Glomerular visceral epithelial cell (primary cell): ENCODE results near the gene CCNJ.

Source experiments
- DNase-seq: peaks from one replicate; pipeline ENCODE4 v3.0.0-alpha.2; 2016; ENCODE audit errors: extremely low spot score

The CCNJ gene

DNA sequence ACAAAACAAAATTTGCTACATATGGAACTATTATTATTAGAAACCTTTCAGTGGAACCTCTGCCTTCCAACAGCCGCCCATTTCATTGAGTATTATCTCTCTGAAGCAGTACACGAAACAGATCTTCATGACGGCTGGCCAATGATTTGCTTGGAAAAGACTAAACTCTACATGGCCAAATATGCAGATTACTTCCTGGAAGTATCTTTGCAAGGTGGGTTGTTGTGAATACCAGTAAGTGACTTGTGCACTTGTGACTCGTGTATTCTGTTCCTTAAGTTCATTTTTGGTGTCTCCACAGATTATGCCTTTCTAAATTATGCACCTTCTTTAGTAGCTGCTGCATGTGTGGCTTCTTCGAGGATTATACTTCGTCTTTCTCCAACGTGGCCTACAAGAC, 13.4 kb downstream of the CCNJ start:
- DNase-seq = no peak

DNA sequence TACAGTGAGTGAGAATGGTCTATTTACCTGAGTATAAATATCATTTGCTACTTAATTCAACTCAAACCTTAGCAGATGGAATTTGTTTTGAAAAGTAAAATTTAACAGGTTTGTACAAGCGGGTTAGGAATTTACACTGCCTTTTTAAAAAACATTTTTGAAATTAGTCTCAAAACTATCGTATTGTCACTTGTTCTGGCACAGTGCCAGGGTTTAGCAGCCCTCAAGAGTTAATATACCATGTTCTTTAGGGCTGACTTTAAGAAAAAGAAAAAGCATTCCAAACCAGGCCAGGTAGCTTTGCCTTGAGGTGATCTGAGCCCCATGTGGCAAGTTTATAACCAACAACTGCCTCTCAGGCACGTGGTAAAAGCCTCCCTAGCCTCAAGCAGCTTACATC, 17.8 kb downstream of the CCNJ start:
- no peak for DNase-seq

DNA sequence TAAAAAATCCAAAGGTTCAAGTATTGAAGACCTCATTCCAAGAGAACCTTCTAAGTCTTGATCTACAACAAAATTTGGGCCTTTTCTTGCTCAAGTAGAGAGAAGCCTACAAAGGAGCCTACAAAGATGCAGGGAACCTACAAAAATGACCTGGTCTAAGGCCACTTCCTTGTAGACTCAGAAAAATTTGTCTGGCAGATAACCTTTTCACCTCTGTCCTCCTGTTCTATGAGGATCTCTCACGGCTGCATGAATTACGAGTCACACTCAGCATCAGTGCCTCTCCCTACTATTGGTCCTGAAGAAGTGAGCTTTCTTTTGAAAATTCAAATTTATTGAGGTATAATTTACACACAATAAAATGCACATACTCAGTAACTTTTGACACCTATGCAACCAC, 29.3 kb downstream of the CCNJ start:
- DNase-seq = no peak

DNA sequence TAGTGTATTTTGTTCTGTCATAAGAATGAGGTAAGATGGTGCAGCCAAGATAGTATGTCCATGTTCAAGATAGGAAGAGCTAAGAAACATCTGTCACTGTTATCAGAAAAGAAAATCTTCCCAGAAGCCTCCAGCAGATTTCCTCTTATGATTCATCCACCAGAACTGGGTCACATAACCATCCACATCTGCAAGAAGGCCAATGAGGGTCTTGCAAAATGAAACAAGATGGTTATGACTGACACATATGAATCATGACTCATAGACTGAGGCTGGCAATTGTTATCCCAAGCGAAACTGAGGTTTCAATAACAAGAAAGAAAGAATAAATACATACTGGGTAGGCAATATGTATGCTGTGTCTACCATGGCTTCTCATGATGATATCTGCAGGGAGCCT, 30.3 kb downstream of the CCNJ start:
- peak; percentile 40 for DNase-seq

DNA sequence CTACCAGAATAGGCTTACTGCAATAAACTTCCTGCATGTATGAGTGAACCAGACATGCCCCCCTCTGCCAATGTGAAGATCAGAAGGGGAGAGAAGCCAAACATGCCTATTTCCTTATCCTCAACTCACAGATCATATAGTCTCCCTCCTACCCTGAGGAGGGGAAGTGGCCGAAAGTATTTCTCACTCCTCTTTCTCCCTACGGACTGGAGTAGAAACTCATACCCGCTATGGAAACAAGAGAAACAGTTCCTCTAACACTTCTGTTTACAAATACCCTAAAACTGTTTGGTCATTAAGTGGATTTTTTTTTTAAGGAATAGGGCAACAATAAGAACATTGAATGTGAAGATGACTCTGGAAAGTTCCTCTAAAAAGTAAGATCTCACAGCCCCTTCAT, 31.4 kb downstream of the CCNJ start:
- DNase-seq = no peak

DNA sequence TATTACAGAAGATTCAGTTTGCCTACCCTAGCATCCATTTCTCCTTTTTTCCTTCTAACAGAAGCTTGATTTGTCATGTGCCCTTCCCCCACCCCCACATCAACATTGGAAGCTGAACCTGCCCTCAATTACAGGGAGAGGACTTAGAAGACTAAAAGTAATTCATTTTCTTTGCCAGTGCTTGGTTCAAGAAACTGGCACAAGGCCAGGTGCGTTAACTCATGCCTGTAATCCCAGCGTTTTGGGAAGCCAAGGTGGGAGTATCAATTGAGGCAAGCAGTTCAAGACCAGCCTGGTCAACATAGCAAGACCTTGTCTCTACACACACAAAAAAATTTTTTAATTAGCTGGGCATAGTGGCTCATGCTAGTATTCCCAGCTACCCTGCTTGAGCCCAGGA, 32.6 kb downstream of the CCNJ start:
- no peak for DNase-seq

DNA sequence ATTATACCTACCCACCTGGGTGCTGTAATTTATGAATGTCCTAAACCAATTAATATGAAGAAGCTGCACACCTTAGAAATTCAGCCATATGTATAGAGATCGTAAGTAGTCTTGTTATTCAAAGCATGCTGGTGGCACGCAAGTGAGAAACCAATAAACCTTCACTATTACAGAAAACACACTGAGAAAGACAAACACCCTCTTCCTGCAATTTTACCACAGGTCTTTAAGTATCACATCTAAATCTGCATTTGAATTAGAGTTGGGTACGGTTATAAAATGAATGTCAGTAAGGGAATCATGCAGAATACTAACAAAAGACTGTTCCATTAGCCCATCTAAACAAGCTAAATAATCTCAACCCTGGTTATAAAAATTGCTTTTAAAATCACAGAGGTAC, 33.8 kb downstream of the CCNJ start:
- no peak for DNase-seq

DNA sequence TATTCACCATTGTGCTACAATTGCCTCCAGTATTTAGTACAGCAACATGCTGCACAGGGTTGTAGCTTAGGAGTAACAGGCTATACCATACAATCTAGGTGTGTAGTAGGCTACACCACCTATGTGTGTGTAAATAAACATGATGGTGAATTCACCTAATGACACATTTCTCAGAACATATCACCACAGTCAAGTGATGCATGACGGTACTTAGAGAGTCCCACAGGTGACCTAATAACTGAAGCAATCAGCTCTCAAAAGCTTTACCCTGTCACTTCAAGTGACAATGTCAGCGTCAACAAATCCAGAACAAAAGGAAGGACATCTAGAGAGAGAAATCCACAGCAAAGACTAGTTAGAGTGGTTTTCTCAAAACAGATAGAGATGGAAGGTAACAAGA, 38.8 kb downstream of the CCNJ start:
- no peak for DNase-seq

DNA sequence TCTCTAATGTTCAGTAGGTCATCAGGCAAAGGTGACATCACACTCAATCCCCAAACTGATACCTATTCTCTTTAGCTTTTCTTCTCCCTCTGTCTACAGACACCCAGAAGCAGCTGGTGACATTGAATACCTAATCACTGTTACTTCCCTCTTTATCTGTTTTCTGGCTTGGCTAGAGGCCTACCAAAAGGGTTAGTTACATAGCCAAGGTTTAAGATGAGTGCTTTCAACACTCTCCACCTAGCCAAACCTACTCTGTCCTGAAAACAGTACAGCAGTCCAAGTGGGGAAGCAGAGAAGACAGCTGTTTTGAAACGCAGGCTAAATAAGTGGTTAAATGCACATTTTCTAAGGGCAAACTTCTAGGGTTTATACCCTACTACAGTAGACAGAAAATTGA, 39.4 kb downstream of the CCNJ start:
- no peak for DNase-seq

DNA sequence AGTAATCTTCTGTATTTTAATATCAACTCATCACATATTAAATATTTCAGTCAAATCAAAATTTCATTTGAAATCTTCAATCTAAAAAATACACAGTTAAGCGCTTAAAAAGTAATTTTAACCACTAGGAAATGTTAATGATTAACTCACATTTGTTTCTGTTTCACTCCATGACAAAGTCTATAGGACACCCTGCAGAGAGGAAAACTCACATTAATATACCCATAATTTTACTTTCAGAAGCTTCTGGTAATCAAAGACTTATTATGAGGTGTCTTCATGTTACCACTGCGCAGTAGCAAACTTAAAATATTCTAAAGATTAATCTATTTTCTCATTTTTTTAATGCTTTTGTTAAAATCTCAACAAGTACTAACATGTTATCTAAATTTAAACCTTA, 45.7 kb downstream of the CCNJ start:
- DNase-seq = peak; percentile 9

DNA sequence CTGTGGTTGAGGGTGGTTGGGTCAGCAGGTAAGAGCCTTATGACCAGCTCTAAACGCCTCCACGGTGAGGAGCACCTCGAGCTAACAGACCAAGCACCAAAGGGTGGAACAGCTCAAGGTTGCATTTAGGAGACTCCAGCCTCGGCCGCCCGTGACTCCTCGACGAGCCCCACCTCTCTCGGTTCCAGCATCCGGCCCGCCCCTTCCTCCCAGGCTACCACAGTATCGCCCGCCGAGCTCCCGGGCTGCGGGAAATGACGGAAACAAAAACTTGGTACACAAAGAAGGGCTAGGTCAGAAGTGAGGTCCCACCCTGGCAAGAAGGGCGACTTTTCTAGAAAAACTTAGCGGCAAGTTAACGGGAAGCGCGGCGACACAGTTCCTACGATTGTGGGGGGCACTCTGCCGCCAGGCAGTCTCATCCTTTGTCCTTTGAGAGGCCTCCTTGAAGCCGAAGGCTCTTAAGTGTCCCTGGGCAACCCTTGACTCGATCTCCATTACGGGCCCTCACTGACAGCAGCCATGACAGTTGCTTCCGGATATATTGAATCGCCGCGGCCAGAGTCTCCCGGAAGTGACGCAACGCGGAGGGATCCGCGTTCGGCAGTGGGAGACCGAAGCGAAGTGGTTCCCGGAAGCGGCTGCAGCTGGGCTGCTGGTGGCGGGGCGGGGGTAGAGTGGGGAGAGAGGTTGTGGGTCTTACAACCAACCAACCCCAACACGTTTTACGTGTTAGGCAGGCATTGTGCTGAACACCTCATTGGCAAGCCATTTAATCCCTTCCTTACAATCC, 46.5 kb downstream of the CCNJ start:
- DNase-seq = peak; percentile 95

DNA sequence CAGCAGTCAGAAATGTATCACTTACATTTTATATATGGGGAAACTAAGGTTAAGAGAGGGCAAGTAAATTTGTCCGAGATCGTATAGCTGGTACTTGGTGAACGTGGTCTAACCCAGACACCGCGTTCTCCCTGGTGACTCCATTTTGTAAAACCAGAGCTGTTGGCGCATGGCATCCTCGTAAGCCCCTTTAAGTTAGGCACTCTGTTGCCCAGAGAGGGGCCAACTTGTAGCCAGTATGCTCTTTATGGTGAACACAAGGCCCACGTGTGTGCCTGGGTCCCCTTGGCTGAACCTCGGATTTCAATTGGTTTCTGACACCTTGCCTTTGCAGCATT, 47.0 kb downstream of the CCNJ start:
- DNase-seq = no peak

DNA sequence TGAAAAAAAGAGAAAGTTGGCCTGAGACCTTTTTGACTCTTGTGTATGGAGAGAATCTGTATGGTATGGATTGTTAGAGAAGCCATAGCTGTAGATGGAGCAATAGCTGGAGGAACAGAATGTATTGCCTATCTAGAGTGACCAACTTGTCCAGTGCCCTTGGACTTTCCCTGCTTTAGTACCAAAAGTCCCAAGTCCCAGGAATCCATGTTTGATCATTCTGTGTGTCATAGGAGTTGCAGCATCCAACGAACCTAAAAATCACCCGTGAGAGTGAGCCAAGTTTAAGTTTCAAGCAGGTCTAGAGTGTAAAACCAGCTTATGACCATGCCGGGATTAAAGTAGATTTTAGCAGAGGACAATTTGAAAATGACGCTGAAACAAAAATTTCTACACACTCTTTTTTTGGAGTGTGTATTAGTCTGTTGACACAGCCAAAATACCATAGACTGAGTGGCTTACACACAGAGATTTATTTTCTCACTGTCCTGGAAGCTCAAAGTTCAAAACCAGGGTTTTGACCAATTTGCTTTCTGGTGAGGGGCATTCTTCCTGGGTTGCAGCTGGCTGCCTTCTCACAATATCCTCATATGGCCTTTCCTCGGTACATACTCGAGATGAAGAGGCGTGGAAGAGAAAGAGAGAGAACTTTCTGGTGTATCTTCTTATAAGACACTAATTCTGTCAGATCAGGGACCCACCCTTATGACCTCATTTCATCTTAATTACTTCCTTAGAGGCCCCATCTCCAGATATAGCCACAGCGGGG, 49.8 kb downstream of the CCNJ start:
- no peak for DNase-seq

DNA sequence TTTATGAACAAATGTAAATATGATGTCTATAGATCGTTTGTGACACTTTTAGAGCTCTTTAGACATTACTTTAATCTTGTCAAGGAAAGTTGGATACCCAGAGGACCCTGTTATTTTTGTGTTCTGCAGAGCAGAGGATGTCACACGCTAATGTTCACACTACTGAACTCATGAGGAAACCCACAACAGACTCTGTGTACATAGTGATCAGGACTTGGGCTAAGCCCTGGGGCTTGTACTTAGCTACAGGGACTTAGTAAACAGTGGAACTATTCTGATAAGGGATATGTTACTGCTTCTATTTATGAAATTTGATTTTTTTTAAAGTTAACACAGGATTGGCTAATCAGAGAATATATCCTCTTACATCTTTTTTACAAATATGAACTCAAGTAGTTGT, 50.6 kb downstream of the CCNJ start:
- no peak for DNase-seq

DNA sequence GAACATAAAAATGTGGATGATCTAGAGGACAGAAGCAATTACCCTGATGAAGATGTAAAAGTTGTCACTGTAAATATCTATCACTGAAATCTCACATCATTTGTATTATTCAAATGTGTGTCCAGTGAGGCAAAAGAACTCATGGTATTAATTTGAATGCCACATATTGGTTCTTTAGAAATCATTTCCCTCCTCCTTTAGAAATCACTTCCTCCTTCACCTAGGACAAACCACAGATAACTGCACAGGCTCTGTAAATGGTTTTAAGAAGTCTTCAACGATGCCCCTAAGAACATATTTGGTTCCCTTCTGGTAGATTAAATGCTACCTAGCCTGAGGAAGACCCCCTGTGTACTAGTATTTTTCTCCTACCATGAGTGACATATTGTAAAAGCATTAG, 53.6 kb downstream of the CCNJ start:
- no peak for DNase-seq

DNA sequence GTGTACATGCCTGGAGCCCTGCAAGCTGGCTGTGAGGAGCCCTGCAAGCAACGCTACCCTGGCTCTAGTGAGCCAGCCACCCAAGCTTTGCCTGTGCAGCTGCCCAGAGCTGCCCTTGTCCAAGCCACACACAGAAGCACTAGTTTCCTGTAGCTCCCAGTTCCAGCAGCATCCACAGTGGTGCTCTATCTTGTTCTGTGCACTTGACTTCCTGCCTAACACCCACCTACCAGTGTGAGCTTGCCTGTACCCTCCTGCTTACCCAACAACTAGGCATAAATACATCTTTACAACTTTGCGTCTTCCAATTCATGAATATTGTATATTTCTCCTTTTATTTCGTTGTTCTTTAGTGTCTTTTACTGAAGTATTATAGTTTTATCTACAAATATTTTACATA, 54.5 kb downstream of the CCNJ start:
- no peak for DNase-seq

DNA sequence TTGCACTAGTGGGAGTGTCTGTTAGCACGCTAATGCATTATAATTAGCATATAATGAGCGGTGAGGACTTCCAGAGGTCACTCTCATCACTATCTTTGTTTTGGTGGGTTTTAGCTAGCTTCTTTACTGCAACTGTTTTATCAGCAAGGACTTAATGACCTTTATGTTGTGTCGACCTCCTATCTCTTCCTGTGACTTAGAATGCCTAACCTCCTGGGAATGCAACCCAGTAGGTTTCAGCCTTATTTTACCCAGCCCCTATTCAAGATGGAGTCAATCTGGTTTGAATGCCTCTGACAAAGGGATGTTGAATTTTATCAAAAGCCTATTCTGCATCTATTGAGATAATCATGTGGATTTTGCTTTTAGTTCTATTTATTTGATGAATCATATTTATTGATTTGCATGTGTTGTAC, 64.2 kb downstream of the CCNJ start:
- DNase-seq = no peak
